WTC11 (cell line): ENCODE data around the gene POU6F1. TPM values are rescaled to one million over a fixed set of nuclear protein-coding genes. Genes with fewer than 3 reads are reported as not detected.
"Not testable (repeated sequence)": the region's sequence is repeated elsewhere in the genome, so short reads cannot be mapped to it uniquely, and the experiment has no call there.

ENCODE experiments used
- ATAC-seq: fragments of 200-7000 bp; cut with Tn5 transposase; 2 replicates; pipeline ENCODE4 v1.10.0; 2021; ENCODE audit warnings: mild to moderate bottlenecking, moderate library complexity
- CTCF ChIA-PET: fragments of 300-600 bp; sonication (Branson Sonifier 250); formaldehyde crosslinking; loops from one replicate; lab custom pipeline; 2021; ENCODE audit warnings: antibody characterized with exemption; lab: Charles Lee
- POLR2A ChIA-PET: fragments of 350-600 bp; sonication (Branson Sonifier 250); formaldehyde crosslinking; loops from one replicate; lab custom pipeline; 2021; ENCODE audit warnings: antibody characterized with exemption; lab: Charles Lee
- DNase-seq: peaks from one replicate; pipeline ENCODE4 v3.0.0; 2021; ENCODE audit warnings: low spot score
- H3K27ac Mint-ChIP-seq: 2 replicates; pipeline ENCODE4 v1.8.0; 2021; ENCODE audit warnings: mixed read lengths
- H3K27me3 Mint-ChIP-seq: 2 replicates; pipeline ENCODE4 v1.8.0; 2021; ENCODE audit warnings: low read depth, mild to moderate bottlenecking, moderate library complexity, mixed read lengths
- H3K36me3 Mint-ChIP-seq: 2 replicates; pipeline ENCODE4 v1.8.0; 2021; ENCODE audit warnings: mixed read lengths
- H3K4me1 Mint-ChIP-seq: 2 replicates; pipeline ENCODE4 v1.8.0; 2022; ENCODE audit warnings: mixed read lengths
- H3K4me3 Mint-ChIP-seq: 2 replicates; pipeline ENCODE4 v1.8.0; 2021; ENCODE audit warnings: mild to moderate bottlenecking, moderate library complexity, mixed read lengths
- H3K9me3 Mint-ChIP-seq: 2 replicates; pipeline ENCODE4 v1.8.0; 2021; ENCODE audit warnings: mixed read lengths
- CBFB ChIP-seq: sonication (generic); formaldehyde crosslinking; IDR thresholded peaks from 2 replicates; pipeline ENCODE4 v1.8.1; 2022; ENCODE audit warnings: mild to moderate bottlenecking, low read depth, missing genetic modification reagents
- CREM ChIP-seq: sonication (generic); formaldehyde crosslinking; IDR thresholded peaks from 2 replicates; pipeline ENCODE4 v1.8.1; 2022; ENCODE audit warnings: mild to moderate bottlenecking, missing genetic modification reagents, moderate library complexity
- ESRRA ChIP-seq: sonication (generic); formaldehyde crosslinking; IDR thresholded peaks from 2 replicates; pipeline ENCODE4 v1.8.1; 2022; ENCODE audit warnings: mild to moderate bottlenecking, missing genetic modification reagents, borderline replicate concordance
- FOXJ3 ChIP-seq: sonication (generic); formaldehyde crosslinking; IDR thresholded peaks from 2 replicates; pipeline ENCODE4 v1.9.0; 2021; ENCODE audit warnings: missing genetic modification reagents, mild to moderate bottlenecking, borderline replicate concordance
- HMGXB4 ChIP-seq: sonication (generic); formaldehyde crosslinking; IDR thresholded peaks from 2 replicates; pipeline ENCODE4 v1.8.1; 2023; ENCODE audit warnings: mild to moderate bottlenecking, moderate library complexity, missing genetic modification reagents
- IRF1 ChIP-seq: sonication (generic); formaldehyde crosslinking; IDR thresholded peaks from 2 replicates; pipeline ENCODE4 v1.8.0; 2023; ENCODE audit warnings: missing genetic modification reagents
- SMAD3 ChIP-seq: sonication (generic); formaldehyde crosslinking; IDR thresholded peaks from 2 replicates; pipeline ENCODE4 v1.8.0; 2022; ENCODE audit warnings: missing genetic modification reagents, mild to moderate bottlenecking, borderline replicate concordance
- STAT6 ChIP-seq: sonication (generic); formaldehyde crosslinking; conservative IDR thresholded peaks from 2 replicates; pipeline ENCODE4 v1.8.1; 2023; ENCODE audit warnings: mild to moderate bottlenecking, low read depth, missing genetic modification reagents, moderate library complexity
- TCF7 ChIP-seq: sonication (generic); formaldehyde crosslinking; IDR thresholded peaks from 2 replicates; pipeline ENCODE4 v1.8.0; 2022; ENCODE audit warnings: mild to moderate bottlenecking, low read depth, missing genetic modification reagents, moderate library complexity
- USF1 ChIP-seq: sonication (generic); formaldehyde crosslinking; IDR thresholded peaks from 2 replicates; pipeline ENCODE4 v1.8.0; 2022; ENCODE audit warnings: mild to moderate bottlenecking, missing genetic modification reagents
- ZNF121 ChIP-seq: sonication (generic); formaldehyde crosslinking; IDR thresholded peaks from 2 replicates; pipeline ENCODE4 v1.8.0; 2023; ENCODE audit warnings: missing genetic modification reagents
- ZNF263 ChIP-seq: sonication (generic); formaldehyde crosslinking; IDR thresholded peaks from 2 replicates; pipeline ENCODE4 v1.8.1; 2022; ENCODE audit warnings: low read depth, mild to moderate bottlenecking, moderate library complexity, missing genetic modification reagents
- ZNF317 ChIP-seq: sonication (generic); formaldehyde crosslinking; IDR thresholded peaks from 2 replicates; pipeline ENCODE4 v1.8.1; 2023; ENCODE audit warnings: low read depth, mild to moderate bottlenecking, moderate library complexity, missing genetic modification reagents, borderline replicate concordance
- ZNF423 ChIP-seq: fragments of 250-450 bp; sonication (Bioruptor Pico); IDR thresholded peaks from 2 replicates; pipeline ENCODE4 v2.1.2; 2022; ENCODE audit warnings: mild to moderate bottlenecking, moderate library complexity
- ZNF425 ChIP-seq: fragments of 250-450 bp; sonication (Bioruptor Pico); conservative IDR thresholded peaks from 2 replicates; pipeline ENCODE4 v1.9.0; 2021; ENCODE audit warnings: mild to moderate bottlenecking
- ZNF512 ChIP-seq: sonication (generic); formaldehyde crosslinking; IDR thresholded peaks from 2 replicates; pipeline ENCODE4 v1.8.1; 2022; ENCODE audit warnings: missing genetic modification reagents, borderline replicate concordance
- ZNF532 ChIP-seq: fragments of 250-450 bp; sonication (Bioruptor Pico); IDR thresholded peaks from 2 replicates; pipeline ENCODE4 v1.9.0; 2021; ENCODE audit warnings: mild to moderate bottlenecking, borderline replicate concordance
- total RNA-seq: library from RNA; stranded (reverse); gene quantifications from 3 replicates; pipeline ENCODE4 v1.2.3, GENCODE V29; 2021

POU6F1 gene
- total RNA-seq, 1 experiment from 2014 or later = 10.2 TPM

GRCh38 chr12:51224625-51225024, 6.8 kb upstream of the POU6F1 start (continued):
- no peak for TF ChIP-seq ZNF423 (CRISPR knock-in tag)
- TF ChIP-seq, all 79 proteins: peak for 1

- CTCF ChIA-PET = no interaction called here
- H3K9me3 Mint-ChIP-seq = no peaks in the 10 kb centered on the region
- H3K27ac Mint-ChIP-seq = no peak overlapping the region
- no peak overlapping the region for H3K4me3 Mint-ChIP-seq
- ATAC-seq = no peak
- no peaks in the 10 kb centered on the region for H3K36me3 Mint-ChIP-seq
- POLR2A ChIA-PET = no interaction called here
- no peaks in the 10 kb centered on the region for H3K27me3 Mint-ChIP-seq
- peaks cover 20% of the 10 kb centered on the region for H3K4me1 Mint-ChIP-seq
- TF ChIP-seq ZNF263 (CRISPR knock-in tag) (no peak), FOXJ3 (CRISPR knock-in tag) (no peak), CREM (CRISPR knock-in tag) (no peak), ESRRA (CRISPR knock-in tag) (no peak), ZNF121 (no peak), ZNF425 (CRISPR knock-in tag) (no peak), IRF1 (no peak), ZNF317 (no peak), STAT6 (CRISPR knock-in tag) (no peak), HMGXB4 (CRISPR knock-in tag) (no peak), ZNF512 (CRISPR knock-in tag) (no peak), SMAD3 (CRISPR knock-in tag) (no peak), USF1 (no peak), TCF7 (CRISPR knock-in tag) (no peak), ZNF532 (no peak), CBFB (CRISPR knock-in tag) (no peak)
- TF ChIP-seq, all 79 proteins: peak for 0
- no peak for DNase-seq
Observed at GRCh38 chr12:51222461-51222860, 4.6 kb upstream of the POU6F1 start.

- H3K4me1 Mint-ChIP-seq = peaks cover 18% of the 10 kb centered on the region
- H3K9me3 Mint-ChIP-seq, ATAC-seq, CTCF ChIA-PET, H3K27me3 Mint-ChIP-seq, H3K27ac Mint-ChIP-seq, H3K36me3 Mint-ChIP-seq, DNase-seq, H3K4me3 Mint-ChIP-seq, POLR2A ChIA-PET: not testable (repeated sequence)
Observed at GRCh38 chr12:51219857-51220256, 2.0 kb upstream of the POU6F1 start.
